ENCODE data around the gene COL25A1.

The COL25A1 gene

GRCh38 chr4:109186458-109186945 lies 116.0 kb downstream of the COL25A1 start:
- Histone ChIP-seq H3K27ac (no peak overlapping the region), H3K4me3 (no peak overlapping the region)
- DNase-seq (ENCODE audit: low spot score), result no peak
- TF ChIP-seq CTCF (IDR thresholded peaks at IDR 0.05), result no peak

- DNase-seq (ENCODE audit: low spot score), result no peak
- Histone ChIP-seq H3K4me3 (no peak overlapping the region), H3K27ac (no peak overlapping the region)
- TF ChIP-seq CTCF (IDR thresholded peaks at IDR 0.05), result no peak
Observed at GRCh38 chr4:109185951-109186350, 116.5 kb downstream of the COL25A1 start.

- no peak for DNase-seq (ENCODE audit: low spot score)
- Histone ChIP-seq H3K4me3 (no peak overlapping the region), H3K27ac (peak overlapping the region in 1 of 2 donors; percentile 27)
- TF ChIP-seq CTCF (IDR thresholded peaks at IDR 0.05), result no peak
Observed at GRCh38 chr4:109185548-109185947, 116.9 kb downstream of the COL25A1 start.

- no peak overlapping the region for H3K4me3 ChIP-seq
- DNase-seq (ENCODE audit: low spot score), result no peak
- H3K27ac ChIP-seq, result peak overlapping the region in 1 of 2 donors; percentile 27
- TF ChIP-seq CTCF (IDR thresholded peaks at IDR 0.05), result no peak
Observed at GRCh38 chr4:109184491-109184961, 117.9 kb downstream of the COL25A1 start.

- DNase-seq (ENCODE audit: low spot score), result no peak
- no peak for TF ChIP-seq CTCF (IDR thresholded peaks at IDR 0.05)
- Histone ChIP-seq H3K4me3 (no peak overlapping the region), H3K27ac (peak overlapping the region in 1 of 2 donors; percentile 27)
Observed at GRCh38 chr4:109183931-109184490, 118.4 kb downstream of the COL25A1 start.

- H3K27ac ChIP-seq, result no peak overlapping the region
- no peak overlapping the region for H3K4me3 ChIP-seq
- TF ChIP-seq CTCF (IDR thresholded peaks at IDR 0.05), result no peak
- DNase-seq (ENCODE audit: low spot score), result no peak
Observed at GRCh38 chr4:109182696-109183095, 119.8 kb downstream of the COL25A1 start.

- no peak for TF ChIP-seq CTCF (IDR thresholded peaks at IDR 0.05)
- DNase-seq (ENCODE audit: low spot score), result no peak
- Histone ChIP-seq H3K4me3 (no peak overlapping the region), H3K27ac (no peak overlapping the region)
Observed at GRCh38 chr4:109179061-109179460, 123.4 kb downstream of the COL25A1 start.

Measured in coronary artery (tissue), 2 donors.